ENCODE measurements around the gene SPRED2. TPM values are rescaled to one million over a fixed set of nuclear protein-coding genes. Genes with fewer than 3 reads are reported as not detected.

Gene SPRED2
- total RNA-seq, 4 donors from 2014 or later = 15.6 to 63.0 (median 44.8) TPM

DNA sequence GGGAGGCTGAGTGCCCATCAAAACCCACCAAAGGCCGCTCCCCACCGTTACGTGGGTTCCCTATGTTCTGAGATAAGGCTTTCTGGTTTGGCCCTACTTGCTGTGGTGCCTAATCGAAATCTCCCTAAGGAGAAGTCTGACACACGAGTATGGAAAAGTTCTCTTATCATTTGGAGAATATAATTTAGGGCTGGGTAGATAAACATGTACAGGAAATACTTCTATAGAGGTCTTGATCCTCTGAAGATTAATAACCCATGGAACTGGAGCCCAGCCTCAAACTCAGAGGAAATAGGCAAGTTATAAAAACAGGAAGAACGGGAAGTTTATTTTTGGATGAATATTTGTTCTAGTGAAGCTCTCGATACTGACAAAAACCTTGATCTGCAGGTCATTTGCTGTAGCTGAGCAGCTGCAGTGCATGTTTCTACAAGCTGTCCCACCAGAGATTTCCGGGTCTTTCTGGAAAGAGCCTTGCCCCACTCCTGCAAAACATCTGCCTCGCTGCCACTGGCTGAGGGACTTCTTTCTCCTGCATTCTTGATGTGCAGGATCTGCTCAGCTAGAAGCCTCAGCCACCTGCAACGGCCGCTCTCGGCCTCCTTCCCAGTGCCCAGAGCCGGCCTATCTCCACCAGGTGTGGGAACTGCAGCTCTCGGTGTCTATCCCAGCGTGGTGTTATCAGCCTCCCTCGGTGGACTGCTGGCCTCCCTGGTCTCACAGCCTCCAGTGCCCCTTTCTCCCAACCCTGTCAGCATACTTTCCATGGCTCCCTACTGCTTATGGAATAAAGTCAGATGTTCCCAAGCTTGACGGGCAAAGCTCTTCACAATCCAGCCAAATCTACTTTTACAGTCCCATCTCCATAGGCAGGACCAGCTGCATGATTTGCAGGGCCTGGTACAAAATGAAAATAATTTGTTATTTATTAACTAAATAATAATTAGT, 48.6 kb downstream of the SPRED2 start:
- Histone ChIP-seq H3K4me3 (no peak overlapping the region), H3K36me3 (no peaks in the 10 kb centered on the region), H3K27ac (peak overlapping the region; percentile 41 to 75), H3K27me3 (no peaks in the 10 kb centered on the region), H3K4me1 (peaks cover 7 to 8% of the 10 kb centered on the region in 2 donors), H3K9me3 (no peaks in the 10 kb centered on the region)
- DNase-seq = no peak
- no peak for TF ChIP-seq POLR2A (IDR thresholded peaks at IDR 0.05)
- TF ChIP-seq, protein P1, sequence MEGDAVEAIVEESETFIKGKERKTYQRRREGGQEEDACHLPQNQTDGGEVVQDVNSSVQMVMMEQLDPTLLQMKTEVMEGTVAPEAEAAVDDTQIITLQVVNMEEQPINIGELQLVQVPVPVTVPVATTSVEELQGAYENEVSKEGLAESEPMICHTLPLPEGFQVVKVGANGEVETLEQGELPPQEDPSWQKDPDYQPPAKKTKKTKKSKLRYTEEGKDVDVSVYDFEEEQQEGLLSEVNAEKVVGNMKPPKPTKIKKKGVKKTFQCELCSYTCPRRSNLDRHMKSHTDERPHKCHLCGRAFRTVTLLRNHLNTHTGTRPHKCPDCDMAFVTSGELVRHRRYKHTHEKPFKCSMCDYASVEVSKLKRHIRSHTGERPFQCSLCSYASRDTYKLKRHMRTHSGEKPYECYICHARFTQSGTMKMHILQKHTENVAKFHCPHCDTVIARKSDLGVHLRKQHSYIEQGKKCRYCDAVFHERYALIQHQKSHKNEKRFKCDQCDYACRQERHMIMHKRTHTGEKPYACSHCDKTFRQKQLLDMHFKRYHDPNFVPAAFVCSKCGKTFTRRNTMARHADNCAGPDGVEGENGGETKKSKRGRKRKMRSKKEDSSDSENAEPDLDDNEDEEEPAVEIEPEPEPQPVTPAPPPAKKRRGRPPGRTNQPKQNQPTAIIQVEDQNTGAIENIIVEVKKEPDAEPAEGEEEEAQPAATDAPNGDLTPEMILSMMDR (IDR thresholded peaks at IDR 0.05) = no peak
- intact Hi-C loops (cut with DNase I; ENCODE audit: low total_unique reads) = no loop called here

DNA sequence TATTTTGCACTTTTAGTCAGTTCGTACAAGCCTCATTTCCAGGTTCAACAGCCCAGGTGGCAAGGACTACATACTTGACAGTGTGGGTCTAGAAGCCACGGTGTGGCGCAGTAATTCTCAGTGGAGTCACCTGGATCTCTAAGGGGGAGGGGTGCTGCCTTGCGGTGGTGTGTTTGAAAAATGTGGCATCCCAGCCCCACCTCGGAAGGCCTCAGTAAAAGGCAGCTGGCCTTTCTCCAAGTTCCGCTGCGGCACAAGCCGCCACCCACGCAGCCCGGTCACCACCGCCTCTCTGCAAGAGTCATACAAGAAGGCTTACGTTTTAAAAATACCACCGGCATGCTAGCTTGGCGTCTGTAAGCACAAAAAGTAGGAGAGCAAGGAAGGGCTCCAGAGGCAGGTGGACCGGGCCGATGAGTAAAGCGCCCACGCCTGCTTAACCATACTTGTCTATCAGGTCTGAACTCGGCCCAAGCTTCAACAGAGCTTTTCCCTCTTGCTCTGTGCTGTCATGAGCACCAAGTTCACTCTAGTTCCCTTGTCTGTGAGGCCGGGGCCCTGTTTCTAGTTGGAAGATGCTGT, 49.5 kb downstream of the SPRED2 start:
- TF ChIP-seq, protein P1 (IDR thresholded peaks at IDR 0.05) = no peak
- TF ChIP-seq POLR2A (IDR thresholded peaks at IDR 0.05) = no peak
- Histone ChIP-seq H3K27me3 (no peaks in the 10 kb centered on the region), H3K36me3 (no peaks in the 10 kb centered on the region), H3K9me3 (no peaks in the 10 kb centered on the region), H3K4me1 (peaks cover 7 to 8% of the 10 kb centered on the region in 2 donors), H3K27ac (peak overlapping the region; percentile 41 to 75), H3K4me3 (no peak overlapping the region)
- intact Hi-C loops (cut with DNase I; ENCODE audit: low total_unique reads) = no loop called here
- DNase-seq = peak; percentile 56 to 67

DNA sequence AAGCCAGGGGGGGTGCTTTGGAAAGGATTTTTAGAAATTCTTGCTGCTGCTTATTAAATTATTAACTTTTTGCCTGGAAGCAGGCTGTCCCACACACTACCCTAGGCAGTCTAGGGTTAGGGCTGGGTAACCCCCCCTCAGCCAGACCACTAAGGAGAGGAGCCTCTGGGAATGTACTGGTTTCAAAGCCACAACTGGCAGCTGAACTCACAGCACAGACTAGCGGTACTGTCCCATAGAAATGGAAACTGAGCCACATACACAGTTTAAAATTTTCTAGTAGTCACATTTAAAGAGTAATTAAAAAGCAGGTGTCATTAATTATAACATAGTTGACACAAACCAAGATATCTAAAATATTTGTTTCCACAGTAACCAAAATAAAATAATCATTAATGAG, 50.1 kb downstream of the SPRED2 start:
- TF ChIP-seq, protein P1 (IDR thresholded peaks at IDR 0.05) = no peak
- no peak for TF ChIP-seq POLR2A (IDR thresholded peaks at IDR 0.05)
- no peaks in the 10 kb centered on the region for H3K9me3 ChIP-seq
- H3K4me1 ChIP-seq = peaks cover 7 to 8% of the 10 kb centered on the region in 2 donors
- DNase-seq = no peak
- intact Hi-C loops (cut with DNase I; ENCODE audit: low total_unique reads) = no loop called here
- H3K36me3 ChIP-seq = no peaks in the 10 kb centered on the region
- no peaks in the 10 kb centered on the region for H3K27me3 ChIP-seq
- H3K27ac ChIP-seq = peak overlapping the region; percentile 41 to 75
- H3K4me3 ChIP-seq = no peak overlapping the region

DNA sequence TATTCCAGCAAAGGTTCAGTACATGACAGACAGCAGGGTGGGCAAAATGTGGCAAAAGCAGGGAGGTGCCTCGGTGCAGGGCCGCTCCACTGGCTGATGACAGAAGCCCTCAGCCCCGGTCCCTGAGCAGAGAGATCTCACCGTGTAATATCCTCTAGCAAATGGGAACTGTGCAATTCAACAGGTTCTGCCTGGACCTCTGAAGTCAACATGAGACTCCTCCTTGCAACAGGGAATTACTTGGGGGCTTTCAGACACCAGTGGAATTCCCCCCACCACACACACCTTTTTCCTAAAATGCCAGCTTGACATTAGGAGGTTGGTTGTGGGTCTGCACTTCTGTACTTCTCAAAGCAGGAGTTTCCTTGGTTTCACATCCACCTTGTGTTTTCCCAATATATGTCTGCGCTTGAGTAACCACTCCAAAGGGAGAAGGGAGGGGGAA, 50.8 kb downstream of the SPRED2 start:
- H3K9me3 ChIP-seq = no peaks in the 10 kb centered on the region
- intact Hi-C loops (cut with DNase I; ENCODE audit: low total_unique reads) = no loop called here
- no peaks in the 10 kb centered on the region for H3K36me3 ChIP-seq
- peaks cover 7 to 8% of the 10 kb centered on the region in 2 donors for H3K4me1 ChIP-seq
- no peak for TF ChIP-seq POLR2A (IDR thresholded peaks at IDR 0.05)
- TF ChIP-seq, protein P1 (IDR thresholded peaks at IDR 0.05) = no peak
- DNase-seq = no peak
- H3K27me3 ChIP-seq = no peaks in the 10 kb centered on the region
- H3K27ac ChIP-seq = no peak overlapping the region
- no peak overlapping the region for H3K4me3 ChIP-seq

DNA sequence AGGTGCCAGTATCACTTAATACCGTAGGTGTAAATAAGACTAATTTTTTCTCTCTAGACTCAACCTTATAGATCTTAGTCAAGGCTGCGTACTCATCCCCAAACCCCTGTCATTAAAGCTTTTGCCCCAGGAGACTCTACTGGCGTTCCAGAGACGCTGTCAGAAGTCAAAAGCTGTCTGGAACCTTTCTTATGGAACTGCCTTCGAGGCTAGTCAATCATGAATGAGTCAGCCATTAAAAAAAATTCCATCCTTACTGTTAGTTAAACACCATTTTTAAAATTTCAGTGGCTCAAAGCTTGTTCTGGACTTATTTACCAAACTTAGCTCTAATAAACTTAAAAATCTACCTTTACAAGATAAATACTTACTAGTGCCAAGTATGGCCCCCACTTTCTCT, 52.1 kb downstream of the SPRED2 start:
- H3K27me3 ChIP-seq = no peaks in the 10 kb centered on the region
- DNase-seq = no peak
- TF ChIP-seq, protein P1 (IDR thresholded peaks at IDR 0.05) = no peak
- TF ChIP-seq POLR2A (IDR thresholded peaks at IDR 0.05) = no peak
- peaks cover 7 to 8% of the 10 kb centered on the region in 2 donors for H3K4me1 ChIP-seq
- intact Hi-C loops (cut with DNase I; ENCODE audit: low total_unique reads) = no loop called here
- no peaks in the 10 kb centered on the region for H3K9me3 ChIP-seq
- no peaks in the 10 kb centered on the region for H3K36me3 ChIP-seq
- no peak overlapping the region for H3K4me3 ChIP-seq
- H3K27ac ChIP-seq = no peak overlapping the region

All from uterus (tissue), 4 donors.